OCI-LY1 (cell line): Measurements from ENCODE around the gene SLC13A1.

Source experiments
- H2AFZ ChIP-seq: fragments of 200-600 bp; sonication (generic), shearing (Covaris generic); 2 replicates; pipeline ENCODE4 v1.6.0; 2014; ENCODE audit warnings: antibody characterized with exemption, mild to moderate bottlenecking, low read length
- H3F3A ChIP-seq: fragments of 200-600 bp; sonication (generic), shearing (Covaris generic); 2 replicates; pipeline ENCODE4 v1.6.0; 2014; ENCODE audit warnings: mild to moderate bottlenecking, antibody characterized with exemption, low read length, moderate library complexity; ENCODE audit not compliant: insufficient read depth
- H3K27ac ChIP-seq: fragments of 200-600 bp; sonication (generic); 2 replicates; pipeline ENCODE4 v1.5.1; 2014; ENCODE audit warnings: low read length, mixed run types, mild to moderate bottlenecking, low read depth; ENCODE audit not compliant: poor library complexity, severe bottlenecking
- H3K27me3 ChIP-seq: fragments of 200-600 bp; sonication (generic); 2 replicates; pipeline ENCODE4 v1.6.0; 2014; ENCODE audit warnings: antibody characterized with exemption, mild to moderate bottlenecking, low read length, moderate library complexity; ENCODE audit not compliant: insufficient read depth
- H3K36me3 ChIP-seq: fragments of 200-600 bp; sonication (generic); 2 replicates; pipeline ENCODE4 v1.6.1; 2014; ENCODE audit warnings: mild to moderate bottlenecking, antibody characterized with exemption, low read length, moderate library complexity, mixed read lengths; ENCODE audit not compliant: insufficient read depth
- H3K4me1 ChIP-seq: fragments of 200-600 bp; sonication (generic); 2 replicates; pipeline ENCODE4 v1.5.1; 2014; ENCODE audit warnings: mild to moderate bottlenecking, low read length, moderate library complexity; ENCODE audit not compliant: insufficient read depth, severe bottlenecking
- H3K4me2 ChIP-seq: fragments of 200-600 bp; sonication (generic), shearing (Covaris generic); 2 replicates; pipeline ENCODE4 v1.6.1; 2014; ENCODE audit warnings: low read length
- H3K4me3 ChIP-seq: fragments of 200-600 bp; sonication (generic); 2 replicates; pipeline ENCODE4 v1.5.1; 2014; ENCODE audit warnings: low read length, low read depth, mild to moderate bottlenecking, mixed read lengths; ENCODE audit not compliant: poor library complexity, severe bottlenecking
- H3K79me2 ChIP-seq: fragments of 200-600 bp; shearing (Covaris generic); 2 replicates; pipeline ENCODE4 v1.6.1; 2016; ENCODE audit warnings: mixed run types, low read length, mixed read lengths; ENCODE audit not compliant: insufficient read depth
- H3K9ac ChIP-seq: fragments of 200-600 bp; sonication (generic), shearing (Covaris generic); 2 replicates; pipeline ENCODE4 v1.6.1; 2014; ENCODE audit warnings: mild to moderate bottlenecking, low read length, mixed read lengths
- H3K9me2 ChIP-seq: fragments of 200-600 bp; sonication (generic), shearing (Covaris generic); 2 replicates; pipeline ENCODE4 v1.6.1; 2014; ENCODE audit warnings: low read depth, mild to moderate bottlenecking, low read length, mixed read lengths
- H3K9me3 ChIP-seq: fragments of 200-600 bp; shearing (Covaris generic); 2 replicates; pipeline ENCODE4 v1.6.1; 2014; ENCODE audit warnings: low read length, mixed read lengths
- H4K20me1 ChIP-seq: fragments of 200-600 bp; sonication (generic), shearing (Covaris generic); 2 replicates; pipeline ENCODE4 v1.6.0; 2016; ENCODE audit warnings: mild to moderate bottlenecking, low read length; ENCODE audit not compliant: insufficient read depth
- EZH2 ChIP-seq: fragments of 200-600 bp; sonication (generic), shearing (Covaris generic); IDR thresholded peaks from 2 replicates; pipeline ENCODE4 v1.8.0; 2017; ENCODE audit warnings: borderline replicate concordance, mixed run types, mild to moderate bottlenecking, antibody characterized with exemption, low read length, moderate library complexity, mixed read lengths
- TF ChIP-seq, protein P1 (sequence below): fragments of 200-600 bp; sonication (generic), shearing (Covaris generic); IDR thresholded peaks from 2 replicates; pipeline ENCODE4 v1.5.1; 2017; ENCODE audit warnings: mild to moderate bottlenecking, antibody characterized with exemption, low read length, moderate library complexity, mixed read lengths

Gene SLC13A1

DNA sequence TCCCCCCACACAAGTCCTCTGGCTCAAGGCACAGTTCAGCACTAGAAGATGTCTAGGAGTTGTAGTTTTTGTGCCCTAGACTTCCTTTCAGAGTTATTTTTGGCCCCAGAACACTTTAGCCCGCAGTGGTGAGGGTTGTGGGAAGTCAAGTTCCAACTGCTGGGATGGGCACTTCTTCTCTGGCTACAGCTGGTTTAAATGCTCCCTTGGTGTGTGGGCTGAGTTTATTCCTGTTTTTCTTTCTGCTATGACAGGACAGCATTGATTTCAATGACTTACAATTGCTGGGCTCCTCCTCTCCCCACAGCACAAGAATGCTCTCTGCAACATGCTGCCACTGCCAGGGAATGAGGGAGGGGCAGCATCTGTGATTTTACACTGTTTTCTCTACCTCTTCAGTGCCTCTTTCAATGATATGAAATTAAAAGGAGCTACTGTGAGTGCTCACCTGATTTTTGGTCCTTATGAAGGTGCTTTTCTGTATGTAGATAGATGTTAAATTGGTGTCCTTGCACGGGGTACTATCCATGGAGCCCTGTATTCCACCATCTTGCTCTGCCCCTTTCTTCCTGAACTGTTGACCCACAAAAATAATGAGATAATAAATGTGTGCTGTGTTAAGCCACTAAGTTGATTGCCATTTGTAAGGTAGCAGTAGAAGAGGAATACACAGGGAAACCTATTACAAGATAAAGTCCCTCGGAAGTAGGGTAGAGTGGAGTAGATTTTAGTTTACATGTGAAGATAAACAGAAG is 56.3 kb downstream of the SLC13A1 start:
- H4K20me1 ChIP-seq: no peaks in the 10 kb centered on the region
- H3K4me2 ChIP-seq: no peak overlapping the region
- H3K4me3 ChIP-seq: no peak overlapping the region
- H3K9me2 ChIP-seq: no peaks in the 10 kb centered on the region
- H3K27me3 ChIP-seq: no peaks in the 10 kb centered on the region
- H3F3A ChIP-seq: no peaks in the 10 kb centered on the region
- H3K36me3 ChIP-seq: no peaks in the 10 kb centered on the region
- no peaks in the 10 kb centered on the region for H3K4me1 ChIP-seq
- TF ChIP-seq, protein P1, sequence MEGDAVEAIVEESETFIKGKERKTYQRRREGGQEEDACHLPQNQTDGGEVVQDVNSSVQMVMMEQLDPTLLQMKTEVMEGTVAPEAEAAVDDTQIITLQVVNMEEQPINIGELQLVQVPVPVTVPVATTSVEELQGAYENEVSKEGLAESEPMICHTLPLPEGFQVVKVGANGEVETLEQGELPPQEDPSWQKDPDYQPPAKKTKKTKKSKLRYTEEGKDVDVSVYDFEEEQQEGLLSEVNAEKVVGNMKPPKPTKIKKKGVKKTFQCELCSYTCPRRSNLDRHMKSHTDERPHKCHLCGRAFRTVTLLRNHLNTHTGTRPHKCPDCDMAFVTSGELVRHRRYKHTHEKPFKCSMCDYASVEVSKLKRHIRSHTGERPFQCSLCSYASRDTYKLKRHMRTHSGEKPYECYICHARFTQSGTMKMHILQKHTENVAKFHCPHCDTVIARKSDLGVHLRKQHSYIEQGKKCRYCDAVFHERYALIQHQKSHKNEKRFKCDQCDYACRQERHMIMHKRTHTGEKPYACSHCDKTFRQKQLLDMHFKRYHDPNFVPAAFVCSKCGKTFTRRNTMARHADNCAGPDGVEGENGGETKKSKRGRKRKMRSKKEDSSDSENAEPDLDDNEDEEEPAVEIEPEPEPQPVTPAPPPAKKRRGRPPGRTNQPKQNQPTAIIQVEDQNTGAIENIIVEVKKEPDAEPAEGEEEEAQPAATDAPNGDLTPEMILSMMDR: no peak
- TF ChIP-seq EZH2: no peak
- no peak overlapping the region for H3K27ac ChIP-seq
- H3K9ac ChIP-seq: no peak overlapping the region
- no peak overlapping the region for H2AFZ ChIP-seq
- H3K9me3 ChIP-seq: no peaks in the 10 kb centered on the region
- no peaks in the 10 kb centered on the region for H3K79me2 ChIP-seq

DNA sequence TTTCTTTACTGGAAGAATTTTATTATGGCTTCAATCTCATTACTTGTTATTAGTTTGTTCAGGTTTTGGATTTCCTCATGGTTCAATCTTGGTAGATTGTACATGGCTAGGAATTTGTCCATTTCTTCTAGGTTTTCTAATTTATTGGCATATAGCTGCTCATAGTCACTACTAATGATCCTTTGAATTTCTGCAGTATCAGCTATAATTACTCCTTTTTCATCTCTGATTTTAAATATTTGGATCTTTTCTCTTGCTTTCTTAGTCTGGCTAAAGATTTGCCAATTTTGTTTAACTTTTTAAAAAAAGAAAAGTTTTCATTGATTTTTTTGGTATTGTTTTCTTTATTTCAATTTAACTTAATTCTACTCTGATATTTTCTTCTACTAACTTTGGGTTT is 59.2 kb downstream of the SLC13A1 start:
- Histone ChIP-seq H4K20me1 (no peaks in the 10 kb centered on the region), H3K36me3 (no peaks in the 10 kb centered on the region), H3K9me3 (no peaks in the 10 kb centered on the region), H3K27ac (no peak overlapping the region), H3F3A (no peaks in the 10 kb centered on the region), H3K79me2 (no peaks in the 10 kb centered on the region), H3K9ac (no peak overlapping the region), H2AFZ (no peak overlapping the region), H3K9me2 (no peaks in the 10 kb centered on the region), H3K4me1 (no peaks in the 10 kb centered on the region), H3K4me2 (no peak overlapping the region), H3K27me3 (no peaks in the 10 kb centered on the region), H3K4me3 (no peak overlapping the region)
- TF ChIP-seq, protein P1: no peak
- no peak for TF ChIP-seq EZH2

DNA sequence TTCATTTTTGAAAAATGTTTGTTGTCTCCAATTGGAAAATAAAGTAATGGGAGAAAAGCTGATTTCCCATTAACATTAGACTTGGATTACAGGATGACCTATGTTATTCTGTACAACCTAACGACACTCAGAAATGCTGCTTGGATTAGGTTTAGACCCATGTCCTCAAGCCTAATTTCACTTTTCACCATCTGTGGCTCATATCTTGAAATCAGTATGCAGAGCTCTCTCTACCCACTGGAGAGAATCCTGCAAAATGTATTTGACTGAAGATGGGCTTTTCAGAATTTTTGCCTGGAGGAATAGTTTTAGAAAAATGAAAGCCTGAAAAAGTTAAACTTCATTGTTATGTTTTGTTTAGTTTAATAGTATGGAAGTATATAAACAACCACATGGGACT is 63.8 kb downstream of the SLC13A1 start:
- H3F3A ChIP-seq: no peaks in the 10 kb centered on the region
- H3K9me3 ChIP-seq: no peaks in the 10 kb centered on the region
- no peaks in the 10 kb centered on the region for H3K36me3 ChIP-seq
- no peaks in the 10 kb centered on the region for H4K20me1 ChIP-seq
- H3K4me3 ChIP-seq: no peak overlapping the region
- TF ChIP-seq EZH2: no peak
- TF ChIP-seq, protein P1: no peak
- no peaks in the 10 kb centered on the region for H3K79me2 ChIP-seq
- H3K9ac ChIP-seq: no peak overlapping the region
- no peak overlapping the region for H3K4me2 ChIP-seq
- no peaks in the 10 kb centered on the region for H3K9me2 ChIP-seq
- H3K4me1 ChIP-seq: no peaks in the 10 kb centered on the region
- no peaks in the 10 kb centered on the region for H3K27me3 ChIP-seq
- no peak overlapping the region for H2AFZ ChIP-seq
- no peak overlapping the region for H3K27ac ChIP-seq
